ENCODE measurements around the gene PILRA.

DNA sequence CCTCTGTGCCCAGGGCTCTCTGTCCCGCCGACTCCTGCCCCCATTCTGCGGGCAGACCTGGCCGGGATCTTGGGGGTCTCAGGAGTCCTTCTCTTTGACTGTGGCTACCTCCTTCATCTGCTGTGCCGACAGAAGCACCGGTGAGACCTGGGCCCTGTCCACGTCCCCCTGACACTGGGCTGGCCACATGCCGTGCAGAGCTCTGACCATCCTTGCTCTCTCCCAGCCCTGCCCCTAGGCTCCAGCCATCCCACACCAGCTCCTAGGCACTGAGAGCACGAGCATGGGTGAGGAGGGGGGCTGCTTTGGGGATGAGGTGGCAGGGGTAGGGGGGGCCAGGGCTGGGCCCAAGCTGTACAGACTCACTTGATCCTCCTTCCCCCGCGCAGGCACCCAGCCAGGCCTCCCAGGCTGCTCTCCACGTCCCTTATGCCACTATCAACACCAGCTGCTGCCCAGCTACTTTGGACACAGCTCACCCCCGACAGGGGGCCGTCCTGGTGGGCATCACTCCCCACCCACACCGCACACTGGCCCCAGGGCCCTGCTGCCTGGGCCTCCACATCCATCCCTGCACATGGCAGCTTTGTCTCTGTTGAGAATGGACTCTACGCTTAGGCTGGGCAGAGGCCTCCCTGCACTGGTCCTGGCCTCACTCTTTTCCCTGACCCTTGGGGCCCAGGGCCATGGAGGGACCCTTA, 20.2 kb upstream of the PILRA start:
- TF ChIP-seq, protein P1, sequence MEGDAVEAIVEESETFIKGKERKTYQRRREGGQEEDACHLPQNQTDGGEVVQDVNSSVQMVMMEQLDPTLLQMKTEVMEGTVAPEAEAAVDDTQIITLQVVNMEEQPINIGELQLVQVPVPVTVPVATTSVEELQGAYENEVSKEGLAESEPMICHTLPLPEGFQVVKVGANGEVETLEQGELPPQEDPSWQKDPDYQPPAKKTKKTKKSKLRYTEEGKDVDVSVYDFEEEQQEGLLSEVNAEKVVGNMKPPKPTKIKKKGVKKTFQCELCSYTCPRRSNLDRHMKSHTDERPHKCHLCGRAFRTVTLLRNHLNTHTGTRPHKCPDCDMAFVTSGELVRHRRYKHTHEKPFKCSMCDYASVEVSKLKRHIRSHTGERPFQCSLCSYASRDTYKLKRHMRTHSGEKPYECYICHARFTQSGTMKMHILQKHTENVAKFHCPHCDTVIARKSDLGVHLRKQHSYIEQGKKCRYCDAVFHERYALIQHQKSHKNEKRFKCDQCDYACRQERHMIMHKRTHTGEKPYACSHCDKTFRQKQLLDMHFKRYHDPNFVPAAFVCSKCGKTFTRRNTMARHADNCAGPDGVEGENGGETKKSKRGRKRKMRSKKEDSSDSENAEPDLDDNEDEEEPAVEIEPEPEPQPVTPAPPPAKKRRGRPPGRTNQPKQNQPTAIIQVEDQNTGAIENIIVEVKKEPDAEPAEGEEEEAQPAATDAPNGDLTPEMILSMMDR (IDR thresholded peaks at IDR 0.05; ENCODE audit: low read depth, low read length, missing input control), result no peak
- TF ChIP-seq, protein P2, sequence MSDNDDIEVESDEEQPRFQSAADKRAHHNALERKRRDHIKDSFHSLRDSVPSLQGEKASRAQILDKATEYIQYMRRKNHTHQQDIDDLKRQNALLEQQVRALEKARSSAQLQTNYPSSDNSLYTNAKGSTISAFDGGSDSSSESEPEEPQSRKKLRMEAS (IDR thresholded peaks at IDR 0.05), result no peak
- TF ChIP-seq RAD21 (IDR thresholded peaks at IDR 0.05), result no peak
- TF ChIP-seq, protein P3, sequence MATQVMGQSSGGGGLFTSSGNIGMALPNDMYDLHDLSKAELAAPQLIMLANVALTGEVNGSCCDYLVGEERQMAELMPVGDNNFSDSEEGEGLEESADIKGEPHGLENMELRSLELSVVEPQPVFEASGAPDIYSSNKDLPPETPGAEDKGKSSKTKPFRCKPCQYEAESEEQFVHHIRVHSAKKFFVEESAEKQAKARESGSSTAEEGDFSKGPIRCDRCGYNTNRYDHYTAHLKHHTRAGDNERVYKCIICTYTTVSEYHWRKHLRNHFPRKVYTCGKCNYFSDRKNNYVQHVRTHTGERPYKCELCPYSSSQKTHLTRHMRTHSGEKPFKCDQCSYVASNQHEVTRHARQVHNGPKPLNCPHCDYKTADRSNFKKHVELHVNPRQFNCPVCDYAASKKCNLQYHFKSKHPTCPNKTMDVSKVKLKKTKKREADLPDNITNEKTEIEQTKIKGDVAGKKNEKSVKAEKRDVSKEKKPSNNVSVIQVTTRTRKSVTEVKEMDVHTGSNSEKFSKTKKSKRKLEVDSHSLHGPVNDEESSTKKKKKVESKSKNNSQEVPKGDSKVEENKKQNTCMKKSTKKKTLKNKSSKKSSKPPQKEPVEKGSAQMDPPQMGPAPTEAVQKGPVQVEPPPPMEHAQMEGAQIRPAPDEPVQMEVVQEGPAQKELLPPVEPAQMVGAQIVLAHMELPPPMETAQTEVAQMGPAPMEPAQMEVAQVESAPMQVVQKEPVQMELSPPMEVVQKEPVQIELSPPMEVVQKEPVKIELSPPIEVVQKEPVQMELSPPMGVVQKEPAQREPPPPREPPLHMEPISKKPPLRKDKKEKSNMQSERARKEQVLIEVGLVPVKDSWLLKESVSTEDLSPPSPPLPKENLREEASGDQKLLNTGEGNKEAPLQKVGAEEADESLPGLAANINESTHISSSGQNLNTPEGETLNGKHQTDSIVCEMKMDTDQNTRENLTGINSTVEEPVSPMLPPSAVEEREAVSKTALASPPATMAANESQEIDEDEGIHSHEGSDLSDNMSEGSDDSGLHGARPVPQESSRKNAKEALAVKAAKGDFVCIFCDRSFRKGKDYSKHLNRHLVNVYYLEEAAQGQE (IDR thresholded peaks at IDR 0.05), result no peak
- TF ChIP-seq, protein P4, sequence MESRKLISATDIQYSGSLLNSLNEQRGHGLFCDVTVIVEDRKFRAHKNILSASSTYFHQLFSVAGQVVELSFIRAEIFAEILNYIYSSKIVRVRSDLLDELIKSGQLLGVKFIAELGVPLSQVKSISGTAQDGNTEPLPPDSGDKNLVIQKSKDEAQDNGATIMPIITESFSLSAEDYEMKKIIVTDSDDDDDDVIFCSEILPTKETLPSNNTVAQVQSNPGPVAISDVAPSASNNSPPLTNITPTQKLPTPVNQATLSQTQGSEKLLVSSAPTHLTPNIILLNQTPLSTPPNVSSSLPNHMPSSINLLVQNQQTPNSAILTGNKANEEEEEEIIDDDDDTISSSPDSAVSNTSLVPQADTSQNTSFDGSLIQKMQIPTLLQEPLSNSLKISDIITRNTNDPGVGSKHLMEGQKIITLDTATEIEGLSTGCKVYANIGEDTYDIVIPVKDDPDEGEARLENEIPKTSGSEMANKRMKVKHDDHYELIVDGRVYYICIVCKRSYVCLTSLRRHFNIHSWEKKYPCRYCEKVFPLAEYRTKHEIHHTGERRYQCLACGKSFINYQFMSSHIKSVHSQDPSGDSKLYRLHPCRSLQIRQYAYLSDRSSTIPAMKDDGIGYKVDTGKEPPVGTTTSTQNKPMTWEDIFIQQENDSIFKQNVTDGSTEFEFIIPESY (IDR thresholded peaks at IDR 0.05), result no peak
- no peak for TF ChIP-seq YY1 (IDR thresholded peaks at IDR 0.05)
- no peak for TF ChIP-seq RXRA (IDR thresholded peaks at IDR 0.05)
- TF ChIP-seq TAF1 (conservative IDR thresholded peaks at IDR 0.05), result no peak
- no peak for TF ChIP-seq GABPA (IDR thresholded peaks at IDR 0.05 in 1 of 2, conservative IDR thresholded peaks at IDR 0.05 in 1 of 2)
